GM21717 (cell line): ENCODE data around the gene TEKTIP1.

Experiments used
- ATAC-seq: cut with Tn5 transposase; IDR thresholded peaks from one replicate; pipeline ENCODE4 v1.9.1; 2021; ENCODE audit warnings: mild to moderate bottlenecking, moderate library complexity; ENCODE audit not compliant: unreplicated experiment

Gene TEKTIP1

GRCh38 chr19:3536429-3537100 is 2.4 kb upstream of the TEKTIP1 start:
- ATAC-seq = no peak

GRCh38 chr19:3537101-3537437 is 1.9 kb upstream of the TEKTIP1 start:
- no peak for ATAC-seq

GRCh38 chr19:3537438-3538240 is 1.3 kb upstream of the TEKTIP1 start:
- no peak for ATAC-seq

DNA sequence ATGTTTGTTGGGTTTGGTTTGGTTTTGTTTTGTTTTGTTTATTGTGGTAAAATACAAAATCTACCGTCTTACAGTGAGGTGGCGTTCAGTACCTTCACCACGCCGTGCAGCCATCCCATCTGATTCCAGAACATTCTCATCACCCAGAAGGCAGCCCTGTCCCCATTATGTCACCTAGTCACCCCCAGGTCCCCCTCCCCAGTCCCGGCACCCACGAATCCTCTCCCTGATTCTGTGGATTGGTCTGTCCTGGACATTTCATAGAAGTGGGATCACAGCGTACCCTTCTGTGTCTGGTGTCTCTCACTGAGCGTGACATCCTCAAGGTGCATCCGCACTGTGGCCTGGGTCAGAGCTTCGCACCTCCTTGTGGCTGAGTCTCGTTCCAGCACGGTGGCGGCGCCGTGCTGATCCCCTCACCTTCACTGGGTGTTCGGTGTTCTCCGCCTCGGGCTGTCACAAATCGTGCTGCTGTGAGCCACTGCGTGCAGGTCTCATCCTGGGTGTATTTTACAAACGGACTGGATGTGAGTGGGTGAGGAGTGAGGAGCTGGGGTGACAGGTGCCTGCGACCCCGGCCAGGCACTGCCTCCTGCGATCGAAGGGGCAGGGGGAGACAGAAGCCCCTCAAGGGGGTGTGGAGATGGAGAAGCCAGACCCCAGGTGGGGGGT is 580 bp upstream of the TEKTIP1 start:
- ATAC-seq = no peak

DNA sequence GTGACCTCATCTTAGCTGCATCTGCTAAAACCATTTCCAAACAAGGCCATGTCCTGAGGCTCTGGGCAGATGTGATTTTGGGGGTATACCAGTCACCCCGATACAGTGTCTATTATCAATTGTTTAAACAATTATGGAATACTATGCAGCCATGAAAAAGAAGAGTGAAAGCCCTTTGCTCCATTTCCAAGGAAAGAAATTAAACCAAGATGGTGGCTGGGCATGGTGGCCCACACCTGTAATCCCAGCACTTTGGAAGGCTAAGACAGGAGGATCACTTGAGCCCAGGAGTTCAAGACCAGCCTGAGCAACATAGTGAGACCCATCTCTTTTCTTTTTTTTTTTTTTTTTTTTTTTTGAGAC is 763 bp downstream of the TEKTIP1 start:
- no peak for ATAC-seq

- ATAC-seq = no peak
Observed at GRCh38 chr19:3543150-3544057, 4.4 kb downstream of the TEKTIP1 start.

DNA sequence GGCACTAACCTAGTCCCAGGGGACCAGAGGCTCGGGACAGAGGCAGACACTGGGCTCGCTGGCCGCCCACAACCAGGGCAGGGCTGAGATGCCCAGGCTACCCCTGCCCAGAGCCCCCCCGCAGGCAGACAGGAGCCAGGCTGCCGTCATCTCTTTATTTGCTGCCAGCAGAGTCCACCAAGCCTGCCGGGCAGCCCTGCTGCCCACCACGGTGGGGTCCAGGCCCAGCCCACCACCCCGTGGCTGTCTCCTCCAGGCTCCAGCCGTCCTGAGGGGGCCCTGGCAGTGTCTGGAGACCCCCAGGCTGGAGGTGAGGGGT is 5.0 kb downstream of the TEKTIP1 start:
- no peak for ATAC-seq

DNA sequence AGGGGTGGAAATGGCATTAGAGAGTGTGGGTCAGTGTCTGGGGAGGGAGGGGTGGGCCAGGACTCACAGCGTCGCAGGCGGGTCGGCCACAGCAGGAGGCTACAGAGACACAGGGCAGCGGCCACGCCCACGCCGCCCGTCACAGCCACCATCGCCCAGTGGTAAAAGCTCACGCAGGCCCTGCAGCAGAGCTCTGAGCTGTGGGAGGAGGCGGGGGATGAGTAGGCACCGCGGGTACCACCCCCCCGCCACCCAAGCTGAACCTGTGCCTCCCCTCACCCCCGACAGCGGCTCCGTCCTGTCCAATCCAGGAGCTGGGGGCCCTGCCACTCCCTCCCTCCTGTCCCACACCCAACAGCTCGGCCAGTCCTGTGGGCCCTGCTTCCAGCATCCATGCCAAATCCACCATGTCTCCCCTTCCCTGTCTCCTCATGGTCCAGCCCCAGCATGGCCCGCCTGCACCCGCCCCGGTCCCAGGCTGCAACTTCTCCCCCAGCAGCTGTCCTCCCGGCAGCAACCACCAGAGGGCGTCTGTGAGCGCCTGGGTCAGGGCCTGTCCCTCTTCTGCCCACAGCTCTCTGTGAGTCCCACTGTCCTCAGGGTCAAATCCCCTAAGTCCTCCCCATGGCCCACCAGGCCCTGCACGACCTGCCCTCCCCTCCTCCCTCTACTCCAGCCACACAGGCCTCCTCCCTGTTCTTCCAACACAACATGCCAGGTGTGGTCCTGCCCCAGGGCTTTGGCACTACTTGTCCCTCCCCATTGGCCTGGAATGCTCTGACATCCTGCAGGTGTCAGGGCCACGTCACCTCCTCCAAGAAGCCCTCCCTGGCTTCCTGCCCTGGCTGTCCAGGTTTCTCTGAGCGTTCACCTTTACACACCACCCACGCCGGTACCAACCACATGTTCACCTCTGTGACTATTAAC is 6.0 kb downstream of the TEKTIP1 start:
- no peak for ATAC-seq

GRCh38 chr19:3545669-3546034 is 6.7 kb downstream of the TEKTIP1 start:
- no peak for ATAC-seq

GRCh38 chr19:3546119-3546518 is 7.1 kb downstream of the TEKTIP1 start:
- ATAC-seq = no peak

DNA sequence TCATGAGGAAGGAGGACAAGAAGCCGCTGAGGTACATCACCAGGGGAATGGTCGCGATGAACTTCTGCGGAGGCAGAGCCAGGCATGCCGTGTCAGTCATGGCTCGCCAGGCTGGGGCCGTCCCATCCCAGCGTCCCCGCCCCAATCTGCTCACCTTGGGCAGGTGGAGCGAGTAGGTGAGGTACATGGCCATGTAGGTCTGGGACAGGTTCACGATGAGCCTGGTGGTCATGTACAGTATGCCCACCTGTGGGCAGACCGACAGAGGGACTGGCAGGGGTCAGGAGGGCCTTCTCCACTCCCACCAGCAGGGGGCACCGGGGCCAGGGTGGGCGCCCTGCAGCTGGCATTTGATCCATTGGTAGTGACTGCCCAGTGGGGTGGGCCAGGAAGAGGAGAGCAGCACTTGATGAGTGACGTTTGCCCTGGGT is 8.3 kb downstream of the TEKTIP1 start:
- ATAC-seq = no peak

DNA sequence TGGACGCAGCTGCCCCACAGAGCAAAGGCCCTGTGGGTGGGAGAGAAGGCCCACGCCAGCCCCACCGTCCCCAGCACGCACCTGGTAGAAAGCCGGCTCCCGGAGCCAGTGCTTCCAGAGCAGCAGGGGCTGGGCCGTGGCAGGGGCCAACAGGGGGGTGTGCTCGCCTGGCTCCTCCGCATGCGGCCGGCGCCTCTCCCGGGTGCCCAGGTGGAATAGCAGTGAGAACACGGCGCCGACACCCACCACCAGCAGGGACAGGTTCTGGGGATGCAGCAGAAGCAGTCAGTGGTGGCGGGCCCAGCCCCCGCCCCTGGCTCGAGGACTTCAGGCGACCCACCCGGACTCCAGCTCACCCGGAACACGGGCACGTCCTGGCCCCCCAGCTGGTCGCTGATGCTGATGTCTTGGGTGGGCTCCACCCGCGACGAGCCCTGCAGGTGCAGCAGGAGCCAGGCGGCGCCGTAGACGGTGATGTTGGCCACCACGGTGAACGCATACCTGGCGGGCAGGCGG is 8.9 kb downstream of the TEKTIP1 start:
- ATAC-seq = no peak

GRCh38 chr19:3548606-3549005 is 9.6 kb downstream of the TEKTIP1 start:
- ATAC-seq = no peak

DNA sequence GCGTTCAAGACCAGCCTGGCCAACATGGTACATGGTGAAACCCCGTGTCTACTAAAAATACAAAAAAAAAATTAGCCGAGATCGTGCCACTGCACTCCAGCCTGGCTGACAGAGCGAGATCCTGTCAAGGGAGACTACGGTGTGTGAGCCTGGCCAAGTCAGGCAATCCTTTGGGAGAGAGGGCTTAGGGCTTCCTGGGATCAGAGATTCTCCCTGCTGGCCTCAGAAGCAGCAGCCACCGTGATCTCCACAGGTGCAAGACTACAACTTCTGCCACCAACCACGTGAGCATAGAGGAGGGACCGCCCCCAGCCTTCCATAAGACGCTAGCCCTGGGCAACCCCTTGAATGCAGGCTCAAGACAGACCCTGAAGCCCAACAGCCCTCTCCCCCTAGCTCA is 10.8 kb downstream of the TEKTIP1 start:
- no peak for ATAC-seq

- no peak for ATAC-seq
Observed at GRCh38 chr19:3550947-3551791, 12.2 kb downstream of the TEKTIP1 start.

GRCh38 chr19:3551792-3552095 is 12.8 kb downstream of the TEKTIP1 start:
- no peak for ATAC-seq

GRCh38 chr19:3554254-3555083 is 15.5 kb downstream of the TEKTIP1 start:
- ATAC-seq = no peak

DNA sequence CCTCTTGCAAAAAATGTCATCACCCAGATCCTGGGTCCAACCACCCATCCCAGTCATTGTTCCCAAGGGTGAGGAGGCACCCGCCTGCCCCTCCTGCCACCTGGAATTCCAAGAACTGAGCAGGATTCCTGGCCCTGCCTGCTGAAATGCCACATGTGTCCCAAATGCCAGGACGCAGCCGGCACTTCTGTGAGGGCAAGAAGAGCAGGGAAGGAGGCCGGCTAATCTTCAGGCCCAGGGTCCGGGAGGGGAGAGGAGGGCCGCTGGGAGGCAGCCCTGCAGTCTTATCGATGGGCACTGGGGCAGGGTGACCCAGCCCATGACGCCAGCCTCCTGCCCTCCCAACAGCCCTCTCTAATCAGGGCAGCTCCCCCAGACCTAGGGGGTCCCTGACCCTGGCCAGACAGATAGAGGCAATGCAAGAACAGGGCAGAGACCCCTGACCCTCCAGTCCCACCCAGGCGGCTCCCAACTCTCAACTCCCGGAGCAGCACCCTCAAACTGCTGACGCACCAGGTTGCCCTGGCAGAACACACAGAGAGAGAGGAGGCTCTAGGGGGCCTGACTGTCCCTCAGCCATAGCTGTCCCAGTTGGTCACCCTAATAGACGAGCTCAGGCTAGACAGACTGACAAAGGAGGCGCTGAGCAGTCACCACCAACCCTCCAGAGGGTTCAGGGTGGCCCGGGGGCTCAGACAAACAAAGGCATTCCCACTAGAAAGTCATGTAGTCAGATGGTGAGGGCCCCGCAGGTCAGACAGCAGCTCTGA is 16.9 kb downstream of the TEKTIP1 start:
- ATAC-seq = no peak
